PC-9 (cell line): ENCODE measurements around the gene CDX1. TPM values are rescaled to one million over a fixed set of nuclear protein-coding genes. Genes with fewer than 3 reads are reported as not detected.

Source experiments
- BruUV-seq: library from RNA; stranded (reverse); fragments of 400-500 nt; replicated peaks from 2 replicates; lab custom pipeline; 2021; lab: Mats Ljungman, UMichigan
- CTCF ChIA-PET: fragments of 300-600 bp; sonication (Branson Sonifier 250); formaldehyde crosslinking; loops from one replicate; lab custom pipeline; 2022; ENCODE audit warnings: antibody characterized with exemption; lab: Charles Lee
- POLR2A ChIA-PET: fragments of 300-600 bp; sonication (Branson Sonifier 250); formaldehyde crosslinking; loops from one replicate; lab custom pipeline; 2022; ENCODE audit warnings: antibody characterized with exemption; ENCODE audit not compliant: unreplicated experiment; lab: Charles Lee
- DNase-seq, 2 experiments: peaks; one replicate each; pipeline versions ENCODE4 v3.0.0 to v3.0.0-alpha.2; 2015 to 2022; ENCODE audit warnings: mixed read lengths in 1 of 2
- H2AFZ ChIP-seq: fragments of 200-600 bp; sonication (generic); 2 replicates; pipeline ENCODE4 v1.8.1; 2017; ENCODE audit warnings: antibody characterized with exemption
- H3F3A ChIP-seq: fragments of 200-600 bp; sonication (generic); 2 replicates; pipeline ENCODE4 v1.8.1; 2017; ENCODE audit warnings: antibody characterized with exemption, mild to moderate bottlenecking, low read depth; ENCODE audit not compliant: insufficient read depth
- H3K27ac ChIP-seq: fragments of 200-600 bp; sonication (generic); 2 replicates; pipeline ENCODE4 v1.6.1; 2016; ENCODE audit warnings: mixed run types
- H3K27me3 ChIP-seq: fragments of 200-600 bp; sonication (generic); 2 replicates; pipeline ENCODE4 v1.6.1; 2016; ENCODE audit warnings: low read depth, mixed run types; ENCODE audit not compliant: insufficient read depth
- H3K36me3 ChIP-seq: fragments of 200-600 bp; sonication (generic); 2 replicates; pipeline ENCODE4 v1.6.1; 2016; ENCODE audit warnings: low read depth, mixed run types
- H3K4me1 ChIP-seq: fragments of 200-600 bp; sonication (generic); replicated peaks from 2 replicates; pipeline ENCODE4 v1.6.1; 2016; ENCODE audit warnings: mixed run types; ENCODE audit not compliant: insufficient read depth
- H3K4me2 ChIP-seq: fragments of 200-600 bp; sonication (generic); 2 replicates; pipeline ENCODE4 v1.6.1; 2017; ENCODE audit warnings: mixed run types
- H3K4me3 ChIP-seq: fragments of 200-600 bp; sonication (generic); 2 replicates; pipeline ENCODE4 v1.6.1; 2016; ENCODE audit warnings: mixed run types
- H3K79me2 ChIP-seq: fragments of 200-600 bp; sonication (generic); 2 replicates; pipeline ENCODE4 v1.6.1; 2017; ENCODE audit warnings: low read depth, mixed run types
- H3K9me2 ChIP-seq: fragments of 200-600 bp; sonication (generic); 2 replicates; pipeline ENCODE4 v1.8.1; 2017; ENCODE audit warnings: mild to moderate bottlenecking; ENCODE audit not compliant: insufficient read depth
- H3K9me3 ChIP-seq: fragments of 200-600 bp; sonication (generic); 2 replicates; pipeline ENCODE4 v1.8.1; 2016; ENCODE audit warnings: low read depth; ENCODE audit not compliant: insufficient read depth
- H4K20me1 ChIP-seq: fragments of 200-600 bp; sonication (generic); 2 replicates; pipeline ENCODE4 v1.8.1; 2017; ENCODE audit not compliant: insufficient read depth
- EZH2 ChIP-seq: fragments of 200-600 bp; sonication (generic); IDR thresholded peaks from 2 replicates; pipeline ENCODE4 v1.8.0; 2017; ENCODE audit warnings: antibody characterized with exemption, low read depth
- intact Hi-C: fragments of 100-400 bp; cut with micrococcal nuclease; formaldehyde crosslinking; loops from one replicate; pipeline ENCODE4 v1.10.0; 2022; ENCODE audit not compliant: unreplicated experiment
- total RNA-seq: library from RNA; stranded (reverse); gene quantifications from 2 replicates; pipeline ENCODE4 v1.2.3, GENCODE V29; 2021
- TF ChIP-seq, protein P1 (sequence below): fragments of 200-600 bp; sonication (generic); conservative IDR thresholded peaks from 2 replicates; pipeline ENCODE4 v1.6.1; 2017; ENCODE audit warnings: mixed run types, antibody characterized with exemption, mild to moderate bottlenecking, moderate library complexity

CDX1 gene
- total RNA-seq, 1 experiment from 2014 or later: not detected

DNA sequence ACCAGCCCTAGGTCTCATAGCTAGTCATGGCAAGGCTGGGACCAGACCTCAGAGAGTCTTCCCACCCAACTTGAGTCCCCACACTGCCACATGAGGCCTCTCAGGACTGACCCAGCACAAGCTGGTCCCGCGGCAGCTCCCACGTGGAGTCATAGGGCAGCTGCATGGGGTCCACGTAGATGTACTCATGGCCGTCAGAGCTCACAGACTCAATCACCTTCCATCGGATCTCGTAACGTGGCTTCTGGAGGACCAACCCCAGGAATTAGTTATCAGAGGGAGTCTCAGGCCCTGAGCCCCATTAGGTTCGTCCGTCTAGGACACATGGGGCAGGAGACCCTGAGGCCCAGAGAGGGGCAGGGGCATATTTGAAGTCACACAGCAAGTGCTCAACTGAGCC is 41.2 kb upstream of the CDX1 start:
- H3K9me2 ChIP-seq: no peaks in the 10 kb centered on the region
- CTCF ChIA-PET: interaction anchor here (0.8 kb wide), 1 partner anchor 14 kb away, joined by 20 read pairs; no protein-coding TSS in a partner anchor
- H3K4me2 ChIP-seq: no peak overlapping the region
- H2AFZ ChIP-seq: no peak overlapping the region
- TF ChIP-seq, protein P1, sequence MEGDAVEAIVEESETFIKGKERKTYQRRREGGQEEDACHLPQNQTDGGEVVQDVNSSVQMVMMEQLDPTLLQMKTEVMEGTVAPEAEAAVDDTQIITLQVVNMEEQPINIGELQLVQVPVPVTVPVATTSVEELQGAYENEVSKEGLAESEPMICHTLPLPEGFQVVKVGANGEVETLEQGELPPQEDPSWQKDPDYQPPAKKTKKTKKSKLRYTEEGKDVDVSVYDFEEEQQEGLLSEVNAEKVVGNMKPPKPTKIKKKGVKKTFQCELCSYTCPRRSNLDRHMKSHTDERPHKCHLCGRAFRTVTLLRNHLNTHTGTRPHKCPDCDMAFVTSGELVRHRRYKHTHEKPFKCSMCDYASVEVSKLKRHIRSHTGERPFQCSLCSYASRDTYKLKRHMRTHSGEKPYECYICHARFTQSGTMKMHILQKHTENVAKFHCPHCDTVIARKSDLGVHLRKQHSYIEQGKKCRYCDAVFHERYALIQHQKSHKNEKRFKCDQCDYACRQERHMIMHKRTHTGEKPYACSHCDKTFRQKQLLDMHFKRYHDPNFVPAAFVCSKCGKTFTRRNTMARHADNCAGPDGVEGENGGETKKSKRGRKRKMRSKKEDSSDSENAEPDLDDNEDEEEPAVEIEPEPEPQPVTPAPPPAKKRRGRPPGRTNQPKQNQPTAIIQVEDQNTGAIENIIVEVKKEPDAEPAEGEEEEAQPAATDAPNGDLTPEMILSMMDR: no peak
- no peak for TF ChIP-seq EZH2
- no peaks in the 10 kb centered on the region for H4K20me1 ChIP-seq
- no peak for DNase-seq
- POLR2A ChIA-PET: no interaction called here
- no peaks in the 10 kb centered on the region for H3K79me2 ChIP-seq
- no peak overlapping the region for H3K27ac ChIP-seq
- H3K27me3 ChIP-seq: no peaks in the 10 kb centered on the region
- no TSS peak for BruUV-seq
- H3F3A ChIP-seq: no peaks in the 10 kb centered on the region
- H3K4me3 ChIP-seq: no peak overlapping the region
- intact Hi-C loops: no loop called here
- H3K4me1 ChIP-seq: peaks cover 7% of the 10 kb centered on the region
- no peaks in the 10 kb centered on the region for H3K9me3 ChIP-seq
- H3K36me3 ChIP-seq: no peaks in the 10 kb centered on the region

DNA sequence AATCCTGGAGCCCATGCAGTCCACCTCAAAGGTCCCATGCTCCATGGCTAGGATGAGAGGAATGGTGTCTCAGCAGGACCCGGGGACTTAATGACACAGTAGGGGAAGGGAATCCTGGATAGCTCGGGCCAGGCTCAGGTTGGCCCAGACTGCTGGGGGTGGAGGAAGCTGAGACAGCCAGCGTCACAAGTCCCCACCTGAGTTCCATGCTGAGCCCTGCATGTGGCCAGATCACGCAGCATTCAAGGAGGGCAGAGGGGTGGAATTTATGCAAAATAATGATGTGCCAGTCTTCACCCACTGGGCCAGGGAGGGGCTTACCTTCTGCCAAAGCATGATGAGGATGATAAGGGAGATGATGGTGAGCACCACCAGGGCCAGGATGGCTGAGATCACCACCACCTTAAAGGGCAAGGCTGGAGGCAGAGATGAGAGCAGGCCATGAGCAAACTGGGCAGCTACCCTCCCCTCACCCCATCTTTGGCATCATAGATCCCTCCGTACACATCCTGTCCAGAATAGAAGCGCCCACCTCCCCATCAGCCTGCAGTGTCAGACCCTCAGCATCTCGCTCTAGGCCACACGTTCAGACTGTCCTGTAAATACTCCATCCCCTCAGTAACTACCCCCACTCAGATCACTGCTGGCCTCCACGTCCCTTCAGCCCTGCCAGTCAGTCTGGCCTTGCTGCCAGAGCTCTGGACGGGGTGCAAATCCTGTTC is 40.2 kb upstream of the CDX1 start:
- Histone ChIP-seq H3K79me2 (no peaks in the 10 kb centered on the region), H3K9me2 (no peaks in the 10 kb centered on the region), H3K36me3 (no peaks in the 10 kb centered on the region), H3K27me3 (no peaks in the 10 kb centered on the region), H2AFZ (no peak overlapping the region), H3K4me3 (no peak overlapping the region), H3K27ac (no peak overlapping the region), H3K4me2 (no peak overlapping the region), H3K4me1 (peaks cover 7% of the 10 kb centered on the region), H4K20me1 (no peaks in the 10 kb centered on the region), H3F3A (no peaks in the 10 kb centered on the region), H3K9me3 (no peaks in the 10 kb centered on the region)
- TF ChIP-seq, protein P1: no peak
- TF ChIP-seq EZH2: no peak
- CTCF ChIA-PET: no interaction called here
- intact Hi-C loops: no loop called here
- DNase-seq: no peak
- no TSS peak for BruUV-seq
- POLR2A ChIA-PET: interaction anchor here (0.7 kb wide), 1 partner anchor 36 kb away, joined by 3 read pairs; no protein-coding TSS in a partner anchor

DNA sequence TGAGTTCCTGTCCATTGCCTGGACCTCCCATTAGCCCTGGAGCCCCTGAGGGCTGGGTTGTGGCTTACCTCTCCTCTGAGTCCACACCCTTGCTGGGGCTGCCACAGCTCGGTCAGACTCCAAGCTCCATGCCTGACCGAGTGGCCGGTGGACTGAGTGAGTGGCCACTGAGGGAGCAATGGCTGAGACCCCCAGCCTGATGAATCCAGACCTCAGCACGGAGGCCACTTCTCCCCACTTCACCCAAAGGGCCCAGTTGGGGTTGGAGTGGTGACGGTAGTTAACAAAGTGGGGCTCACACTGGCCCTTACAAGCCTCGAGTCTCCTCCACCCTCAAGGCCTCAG is 39.7 kb upstream of the CDX1 start:
- Histone ChIP-seq H2AFZ (no peak overlapping the region), H3K4me1 (peaks cover 5% of the 10 kb centered on the region), H4K20me1 (no peaks in the 10 kb centered on the region), H3K27ac (no peak overlapping the region), H3K4me3 (no peak overlapping the region), H3F3A (no peaks in the 10 kb centered on the region), H3K9me3 (no peaks in the 10 kb centered on the region), H3K79me2 (no peaks in the 10 kb centered on the region), H3K36me3 (no peaks in the 10 kb centered on the region), H3K27me3 (no peaks in the 10 kb centered on the region), H3K9me2 (no peaks in the 10 kb centered on the region), H3K4me2 (no peak overlapping the region)
- TF ChIP-seq EZH2: no peak
- TF ChIP-seq, protein P1: no peak
- CTCF ChIA-PET: interaction anchor here (0.6 kb wide), 1 partner anchor 25 kb away, joined by 4 read pairs; no protein-coding TSS in a partner anchor
- no peak for DNase-seq
- BruUV-seq: no TSS peak
- intact Hi-C loops: no loop called here
- POLR2A ChIA-PET: interaction anchor here (0.7 kb wide), 2 partner anchors 35 to 76 kb away, joined by 3 to 14 read pairs; no protein-coding TSS in a partner anchor
